PC-3 (cell line): ENCODE measurements around the gene FILIP1L.

Source experiments
- EZH2 ChIP-seq: fragments of 300-600 bp; sonication (generic); IDR thresholded peaks from one replicate; pipeline ENCODE4 v1.6.1; 2017; ENCODE audit warnings: antibody characterized with exemption, mild to moderate bottlenecking, low read length; ENCODE audit not compliant: unreplicated experiment
- EZH2phosphoT487 ChIP-seq: fragments of 300-600 bp; sonication (generic); IDR thresholded peaks from 2 replicates; pipeline ENCODE4 v1.6.1; 2018; ENCODE audit warnings: mild to moderate bottlenecking, antibody characterized with exemption, low read length, borderline replicate concordance
- TF ChIP-seq, protein P1 (sequence below): fragments of 300-600 bp; sonication (generic); conservative IDR thresholded peaks from 2 replicates; pipeline ENCODE4 v1.5.1; 2017; ENCODE audit warnings: antibody characterized with exemption, low read depth, mild to moderate bottlenecking, low read length

DNA sequence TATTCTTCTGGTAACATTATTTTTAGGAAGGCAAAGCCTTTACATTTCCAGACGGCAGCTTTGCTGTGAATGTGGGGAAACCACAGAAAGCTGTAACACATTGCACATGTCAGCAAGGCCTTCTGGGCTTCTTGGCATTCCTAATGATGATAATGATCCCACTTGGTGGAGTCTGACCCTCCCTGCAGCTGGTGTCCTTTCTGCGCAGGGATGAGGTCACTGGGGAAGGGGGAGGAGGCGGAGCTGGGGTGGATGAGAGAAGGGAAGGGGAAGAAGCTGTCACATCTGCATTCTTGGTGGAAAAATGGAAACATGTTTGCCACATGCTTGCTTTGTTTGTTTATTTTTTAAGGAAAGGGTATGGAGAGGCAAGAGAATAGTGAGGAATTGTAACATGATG lies 68.6 kb downstream of the FILIP1L start:
- TF ChIP-seq, protein P1, sequence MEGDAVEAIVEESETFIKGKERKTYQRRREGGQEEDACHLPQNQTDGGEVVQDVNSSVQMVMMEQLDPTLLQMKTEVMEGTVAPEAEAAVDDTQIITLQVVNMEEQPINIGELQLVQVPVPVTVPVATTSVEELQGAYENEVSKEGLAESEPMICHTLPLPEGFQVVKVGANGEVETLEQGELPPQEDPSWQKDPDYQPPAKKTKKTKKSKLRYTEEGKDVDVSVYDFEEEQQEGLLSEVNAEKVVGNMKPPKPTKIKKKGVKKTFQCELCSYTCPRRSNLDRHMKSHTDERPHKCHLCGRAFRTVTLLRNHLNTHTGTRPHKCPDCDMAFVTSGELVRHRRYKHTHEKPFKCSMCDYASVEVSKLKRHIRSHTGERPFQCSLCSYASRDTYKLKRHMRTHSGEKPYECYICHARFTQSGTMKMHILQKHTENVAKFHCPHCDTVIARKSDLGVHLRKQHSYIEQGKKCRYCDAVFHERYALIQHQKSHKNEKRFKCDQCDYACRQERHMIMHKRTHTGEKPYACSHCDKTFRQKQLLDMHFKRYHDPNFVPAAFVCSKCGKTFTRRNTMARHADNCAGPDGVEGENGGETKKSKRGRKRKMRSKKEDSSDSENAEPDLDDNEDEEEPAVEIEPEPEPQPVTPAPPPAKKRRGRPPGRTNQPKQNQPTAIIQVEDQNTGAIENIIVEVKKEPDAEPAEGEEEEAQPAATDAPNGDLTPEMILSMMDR = no peak
- TF ChIP-seq EZH2 (no peak), EZH2phosphoT487 (no peak)
